Activated CD4-positive, alpha-beta T cell treated with anti-CD3 and anti-CD28 coated beads, Interleukin-2, amount 50 U/mL, for 1 hour (primary cell): Measurements from ENCODE around the gene DENND1B.

ENCODE experiments used
- DNase-seq: peaks from one replicate; pipeline ENCODE4 v3.0.0-alpha.2; 2020

DENND1B gene, protein sequence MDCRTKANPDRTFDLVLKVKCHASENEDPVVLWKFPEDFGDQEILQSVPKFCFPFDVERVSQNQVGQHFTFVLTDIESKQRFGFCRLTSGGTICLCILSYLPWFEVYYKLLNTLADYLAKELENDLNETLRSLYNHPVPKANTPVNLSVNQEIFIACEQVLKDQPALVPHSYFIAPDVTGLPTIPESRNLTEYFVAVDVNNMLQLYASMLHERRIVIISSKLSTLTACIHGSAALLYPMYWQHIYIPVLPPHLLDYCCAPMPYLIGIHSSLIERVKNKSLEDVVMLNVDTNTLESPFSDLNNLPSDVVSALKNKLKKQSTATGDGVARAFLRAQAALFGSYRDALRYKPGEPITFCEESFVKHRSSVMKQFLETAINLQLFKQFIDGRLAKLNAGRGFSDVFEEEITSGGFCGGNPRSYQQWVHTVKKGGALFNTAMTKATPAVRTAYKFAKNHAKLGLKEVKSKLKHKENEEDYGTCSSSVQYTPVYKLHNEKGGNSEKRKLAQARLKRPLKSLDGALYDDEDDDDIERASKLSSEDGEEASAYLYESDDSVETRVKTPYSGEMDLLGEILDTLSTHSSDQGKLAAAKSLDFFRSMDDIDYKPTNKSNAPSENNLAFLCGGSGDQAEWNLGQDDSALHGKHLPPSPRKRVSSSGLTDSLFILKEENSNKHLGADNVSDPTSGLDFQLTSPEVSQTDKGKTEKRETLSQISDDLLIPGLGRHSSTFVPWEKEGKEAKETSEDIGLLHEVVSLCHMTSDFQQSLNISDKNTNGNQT

DNA sequence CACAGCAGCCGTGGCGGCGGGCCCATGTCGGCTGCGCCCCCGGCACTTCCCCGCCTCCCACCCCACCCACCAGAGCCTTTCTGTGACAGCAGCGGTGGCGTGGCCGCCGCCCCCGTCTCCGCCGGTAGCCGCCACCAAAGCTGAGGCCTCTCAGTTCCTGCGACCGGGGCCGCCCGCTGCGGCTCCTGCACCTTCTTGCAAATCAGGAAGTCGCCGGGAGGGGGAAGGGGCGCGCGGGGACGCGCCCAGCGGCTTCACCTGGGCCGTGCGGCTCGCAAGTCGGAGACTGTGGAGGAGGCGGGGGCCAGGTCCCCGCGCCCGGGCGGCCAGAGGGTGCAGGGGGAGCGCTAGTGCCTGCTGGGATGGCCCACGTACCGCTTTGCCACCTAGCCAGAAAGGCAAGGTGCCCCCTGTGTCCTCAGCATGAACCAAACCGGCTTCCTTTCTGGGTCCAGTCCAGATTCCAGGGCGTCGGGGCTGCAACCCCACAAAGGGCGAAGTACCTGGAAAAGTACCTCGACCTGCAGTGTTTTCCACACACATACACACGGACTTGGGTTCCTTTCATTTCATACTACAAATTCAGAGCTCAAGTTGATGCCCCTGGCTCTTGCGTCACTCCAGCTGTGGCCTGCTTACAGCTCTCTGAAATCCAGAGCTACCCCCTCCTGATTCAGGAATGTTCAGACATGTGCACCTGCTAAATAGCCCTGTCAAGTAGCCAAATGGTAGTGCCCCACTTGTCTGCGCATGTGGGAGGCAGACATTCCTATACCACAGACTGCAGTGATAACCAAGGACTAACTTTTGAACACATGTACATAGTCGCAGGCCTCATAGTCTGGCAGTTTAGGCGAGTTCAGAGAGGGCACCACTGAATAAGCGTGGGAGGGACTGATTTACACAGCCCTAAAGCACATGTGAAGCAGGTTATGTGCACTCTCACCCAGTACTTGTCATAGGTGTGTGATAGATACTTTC lies at the start of gene DENND1B:
TSS of gene DENND1B (minus strand) at position 199 of the 981 bp plus-strand sequence. CDS start 325 bp downstream, outside the sequence.
- DNase-seq = peak; percentile 80

DNA sequence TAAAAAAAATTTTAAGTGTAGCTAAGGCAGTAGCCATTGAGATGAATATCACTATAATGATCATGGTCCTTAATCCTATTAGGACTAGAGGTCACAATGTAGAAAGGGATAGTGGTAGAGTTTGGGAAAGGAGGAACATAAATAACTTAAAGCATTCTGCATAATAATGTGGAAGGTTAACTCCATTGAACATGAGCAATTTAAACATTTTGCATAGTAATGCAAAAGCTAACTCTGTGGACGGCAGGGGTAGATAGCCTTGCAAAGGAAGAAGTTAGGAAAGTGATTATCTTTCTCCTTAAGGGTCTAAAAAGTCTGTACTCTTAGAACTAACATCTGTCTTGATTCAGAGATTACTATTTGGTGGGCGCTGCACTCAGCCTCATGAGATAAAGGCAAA lies 39.0 kb upstream of the DENND1B start:
- DNase-seq = no peak

DNA sequence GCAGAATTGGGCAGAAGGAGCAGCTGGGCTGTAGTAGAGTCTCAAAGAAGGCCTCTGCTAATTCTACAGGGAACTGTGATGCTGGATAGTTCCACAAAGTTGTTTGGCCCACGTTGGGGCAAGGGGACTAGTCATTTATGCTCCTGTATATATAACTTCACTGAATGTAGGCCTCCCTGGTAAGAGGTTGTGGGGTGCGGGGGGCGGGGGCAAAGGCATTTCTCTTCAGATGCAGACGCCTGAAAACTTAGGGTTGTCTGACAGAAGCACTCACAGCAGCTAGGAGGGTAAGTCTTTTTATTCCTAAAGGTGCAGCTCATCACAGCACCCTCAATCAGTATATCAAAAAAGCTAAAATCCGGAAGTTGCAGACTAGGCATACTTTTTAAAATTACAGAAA lies 38.5 kb upstream of the DENND1B start:
- DNase-seq = no peak

DNA sequence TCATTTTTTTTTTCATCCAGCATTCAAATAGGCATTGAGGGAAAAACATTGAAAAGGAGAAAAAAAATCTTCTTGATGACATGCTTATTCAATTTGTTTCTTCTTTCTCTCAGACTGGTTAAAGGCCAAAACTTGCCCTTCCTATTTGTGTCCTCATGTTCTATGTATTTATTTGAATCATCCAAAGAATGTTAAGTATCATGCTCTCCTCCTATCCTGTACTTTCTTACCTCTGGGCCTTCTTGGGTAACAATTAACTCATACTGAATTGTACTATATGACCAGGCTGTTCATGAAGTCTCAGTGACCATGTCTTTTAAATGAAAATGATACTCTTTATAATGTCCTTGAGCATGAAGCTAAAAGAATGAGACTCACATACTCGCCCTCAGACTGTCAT lies 36.5 kb upstream of the DENND1B start:
- no peak for DNase-seq

DNA sequence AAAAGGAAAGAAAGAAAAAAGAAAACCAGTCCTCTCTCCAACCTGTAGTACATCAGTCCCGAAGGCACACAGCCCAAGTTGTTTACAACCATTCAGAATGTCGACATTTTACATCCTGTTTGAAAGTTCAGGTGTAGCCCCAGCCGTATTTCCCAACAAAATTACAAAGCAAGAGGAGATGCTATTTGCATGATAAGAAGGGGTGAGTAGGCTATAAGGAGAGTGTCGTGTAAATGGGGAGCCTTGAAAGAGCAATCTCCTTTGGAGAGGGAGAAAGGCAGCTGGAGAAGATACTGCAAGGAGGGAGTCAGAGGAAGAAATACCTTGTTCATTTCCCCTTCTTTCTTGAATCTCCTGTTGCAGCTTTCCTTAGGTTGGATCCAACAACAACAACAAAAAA lies 35.5 kb upstream of the DENND1B start:
- no peak for DNase-seq

DNA sequence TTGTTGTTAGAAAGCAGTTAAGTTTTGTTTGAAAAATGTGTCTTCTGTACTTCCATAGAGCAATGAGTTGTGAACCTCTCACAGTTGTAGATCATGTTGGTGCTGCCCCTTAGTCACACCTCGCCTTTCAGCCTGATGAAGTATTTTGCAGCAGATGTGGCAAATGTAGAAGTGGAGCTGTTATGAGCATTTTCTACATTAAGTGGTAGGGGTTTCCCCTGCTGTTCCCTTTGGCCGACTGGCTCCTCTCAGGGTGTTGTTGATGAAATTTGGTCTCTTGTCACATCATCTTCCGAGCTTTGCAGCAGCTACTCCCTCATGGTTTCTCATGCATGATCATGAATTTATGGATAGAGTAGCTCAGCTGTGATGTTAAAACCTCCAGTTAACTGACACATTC lies 33.6 kb upstream of the DENND1B start:
- no peak for DNase-seq

DNA sequence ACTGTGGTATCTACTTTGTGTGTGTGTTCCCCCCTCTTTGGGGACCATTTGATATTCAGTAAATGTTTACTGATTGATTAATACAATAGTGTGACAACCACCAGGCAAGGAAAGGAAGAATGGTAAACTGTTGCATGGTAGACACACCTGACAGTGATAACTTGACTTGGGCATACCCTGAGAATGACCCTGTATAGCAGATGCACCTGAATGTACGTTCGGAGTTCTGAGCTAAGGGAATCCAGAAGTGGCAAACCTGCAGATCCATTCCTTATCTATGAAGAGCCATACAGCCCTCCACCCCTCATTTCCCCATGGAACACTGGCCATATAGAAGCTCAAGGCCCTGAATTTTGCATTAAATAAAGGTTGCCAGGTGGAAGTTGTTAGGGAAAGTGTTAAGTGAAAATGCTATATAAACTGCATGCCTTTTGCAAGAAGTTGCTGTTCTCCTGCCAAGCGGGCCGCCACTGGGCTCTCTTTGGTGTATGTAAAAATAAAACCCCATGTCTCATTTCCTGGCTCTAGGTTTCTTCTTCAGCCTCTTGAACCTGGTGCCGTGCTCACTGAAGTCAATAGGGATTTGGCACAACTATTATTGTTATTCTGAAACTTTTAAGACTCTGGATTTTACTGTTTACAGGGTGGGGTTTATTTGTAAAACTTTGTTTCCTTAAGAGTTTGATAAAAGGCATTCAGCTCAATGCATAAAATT lies 32.6 kb upstream of the DENND1B start:
- DNase-seq = no peak

DNA sequence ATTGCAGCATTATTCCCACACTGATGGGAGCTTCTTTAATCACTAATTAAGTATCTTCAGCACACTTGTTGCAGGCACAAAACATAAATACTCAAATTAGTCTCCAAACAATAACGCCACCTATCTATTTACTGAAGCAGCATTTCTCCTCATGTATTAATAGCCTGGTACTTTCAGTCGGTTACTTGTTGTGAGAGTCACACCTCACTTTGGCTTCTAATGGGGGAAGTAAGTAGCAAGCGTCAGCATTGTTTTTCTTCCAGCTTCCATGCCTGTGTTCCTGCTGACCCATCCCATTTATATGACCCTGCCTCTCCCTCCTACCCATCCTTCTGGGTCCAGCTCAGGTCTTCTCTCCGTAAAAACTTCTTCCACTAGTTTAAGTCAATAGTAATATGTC lies 31.9 kb upstream of the DENND1B start:
- DNase-seq = no peak

DNA sequence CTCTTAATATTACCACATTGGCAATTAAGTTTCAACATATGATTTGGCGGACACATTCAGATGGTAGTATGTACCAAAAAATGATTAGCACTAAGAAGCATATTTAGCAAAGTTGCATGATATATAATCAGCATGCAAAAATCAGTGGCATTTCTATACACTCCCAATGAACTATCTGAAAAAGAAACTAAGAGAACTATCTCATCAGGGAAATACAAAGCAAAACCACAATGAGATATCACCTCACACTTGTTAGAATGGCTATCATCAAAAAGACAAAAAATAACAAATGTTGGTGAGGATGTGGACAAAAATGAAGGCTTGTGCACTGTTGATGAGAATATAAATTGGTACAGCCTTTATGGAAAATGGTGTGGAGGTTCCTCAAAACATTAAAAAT lies 31.4 kb upstream of the DENND1B start:
- DNase-seq = no peak

DNA sequence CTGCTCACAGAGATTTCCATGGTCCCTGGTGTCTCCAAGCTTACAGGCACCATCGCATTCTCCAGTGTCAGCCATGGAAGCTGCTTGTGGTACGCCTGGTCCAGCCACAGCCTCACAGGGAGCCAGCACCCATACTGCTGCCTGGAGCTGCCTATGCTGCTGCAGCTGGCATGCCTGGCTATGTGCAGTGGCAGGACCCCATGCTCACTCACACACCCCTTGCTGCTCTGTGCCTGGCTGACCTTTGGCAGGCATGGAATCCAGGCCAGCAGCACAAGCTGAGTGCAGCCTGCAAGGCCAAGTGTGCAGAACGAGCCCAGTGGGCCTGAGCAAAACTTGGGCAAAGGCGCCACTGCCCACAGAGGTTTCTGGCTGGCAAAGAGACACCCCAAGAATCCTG lies 26.4 kb upstream of the DENND1B start:
- DNase-seq = no peak

DNA sequence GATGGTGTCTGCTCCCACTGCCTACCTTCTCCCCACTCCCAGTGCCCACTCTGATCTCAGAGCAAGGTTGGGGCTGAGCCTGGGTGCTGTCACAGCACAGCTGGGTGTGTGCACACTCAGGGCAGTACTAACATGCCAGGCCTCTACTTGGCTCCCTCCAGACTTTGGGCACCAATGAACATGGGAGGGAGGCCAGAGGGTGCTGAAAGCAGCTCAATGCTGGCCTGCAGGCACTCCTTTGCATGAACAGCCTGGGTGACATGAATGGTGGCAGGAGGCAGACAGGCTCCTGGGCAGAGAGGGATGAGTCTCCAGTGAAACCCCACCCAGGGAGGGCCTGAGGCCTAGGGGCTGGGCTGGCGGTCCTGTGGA lies 25.8 kb upstream of the DENND1B start:
- no peak for DNase-seq

DNA sequence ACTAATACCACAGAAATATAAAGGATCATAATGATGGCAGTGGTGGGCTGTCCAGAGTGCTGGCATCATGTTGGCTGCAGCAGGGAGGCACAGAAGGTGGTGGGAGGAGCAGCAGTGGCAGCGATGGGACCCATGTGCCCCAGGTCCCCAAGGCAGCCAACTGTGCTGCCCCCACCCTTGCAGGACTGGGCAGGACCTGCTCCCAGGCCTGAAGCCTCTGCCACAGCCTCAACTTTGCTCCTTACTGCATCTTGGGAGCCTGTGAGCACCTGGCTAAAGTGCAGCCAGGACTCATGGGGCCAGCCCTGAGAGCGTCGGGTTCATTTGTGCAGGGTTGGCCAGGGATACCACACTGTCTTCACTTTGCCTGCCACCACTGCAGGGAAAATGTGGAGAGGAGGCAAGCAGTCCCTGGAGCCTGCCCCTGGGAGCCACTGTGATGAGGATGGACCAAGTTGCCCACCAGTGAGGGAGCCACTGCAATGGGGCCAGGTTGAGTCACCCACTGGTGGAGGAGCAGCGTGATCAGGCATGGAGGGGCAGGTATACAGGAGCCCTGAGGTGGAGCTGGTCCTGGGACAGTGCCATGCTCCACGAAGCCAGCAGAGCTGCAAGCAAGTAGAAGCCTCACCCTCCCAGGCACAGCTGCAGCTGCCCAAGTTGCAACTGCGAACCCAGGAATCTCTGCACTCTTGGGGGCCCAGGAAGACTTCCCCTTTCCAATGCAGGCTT lies 25.3 kb upstream of the DENND1B start:
- no peak for DNase-seq

DNA sequence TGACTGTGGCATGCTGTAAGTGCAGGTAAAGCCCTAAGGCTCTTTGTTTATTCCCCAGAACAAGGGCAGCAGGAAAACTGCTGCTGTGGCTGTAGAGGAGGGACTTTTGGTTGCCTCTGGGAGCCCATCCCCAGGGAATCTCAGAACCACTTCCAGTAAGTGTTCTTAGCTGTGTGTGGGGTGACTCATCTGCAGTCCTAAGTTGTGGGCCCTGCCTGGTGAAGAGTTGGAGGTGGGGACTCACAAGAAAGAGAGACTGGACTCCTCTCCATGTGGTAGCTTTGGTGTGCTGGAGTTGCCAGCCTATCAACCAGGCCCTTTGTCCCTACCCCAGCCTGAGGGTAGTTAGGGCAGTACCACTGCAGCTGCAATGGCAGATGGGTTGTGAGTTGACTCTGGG lies 24.0 kb upstream of the DENND1B start:
- DNase-seq = no peak

DNA sequence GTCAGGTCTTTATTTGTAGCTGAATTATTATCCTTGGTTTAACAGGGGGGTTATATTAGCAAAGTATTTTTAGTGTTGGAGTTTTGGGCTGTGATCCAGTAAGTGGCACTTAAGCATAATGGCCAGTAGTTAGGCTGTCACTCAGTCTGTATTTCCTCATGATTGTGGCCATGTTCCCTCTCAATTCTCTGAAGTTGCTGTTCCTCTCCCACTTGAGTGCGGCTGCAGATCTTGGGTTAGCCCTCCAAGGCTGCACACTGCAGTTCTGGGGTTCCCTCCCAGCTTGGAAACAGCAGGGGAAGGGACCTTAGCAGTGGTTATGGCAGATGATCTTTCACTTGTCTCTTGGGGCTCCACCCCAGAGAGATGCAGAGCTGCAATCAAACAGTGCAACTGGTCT lies 23.2 kb upstream of the DENND1B start:
- no peak for DNase-seq

DNA sequence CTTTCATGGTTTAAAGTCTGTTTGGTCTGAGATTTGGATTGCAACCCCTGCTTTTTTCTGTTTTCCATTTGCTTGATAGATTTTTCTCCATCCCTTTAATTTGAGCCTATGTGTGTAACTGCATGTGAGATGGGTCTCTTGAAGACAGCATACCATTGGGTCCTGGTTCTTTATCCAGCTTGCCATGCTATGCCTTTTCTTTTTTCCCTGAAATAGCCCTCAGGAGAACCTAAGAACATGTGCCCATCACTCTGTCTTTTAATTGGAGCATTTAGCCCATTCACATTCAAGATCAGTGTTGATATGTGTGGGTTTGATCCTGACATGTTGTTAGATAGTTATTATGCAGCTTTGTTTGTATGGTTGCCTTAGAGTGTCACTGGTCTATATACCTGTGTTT lies 21.7 kb upstream of the DENND1B start:
- DNase-seq = no peak

DNA sequence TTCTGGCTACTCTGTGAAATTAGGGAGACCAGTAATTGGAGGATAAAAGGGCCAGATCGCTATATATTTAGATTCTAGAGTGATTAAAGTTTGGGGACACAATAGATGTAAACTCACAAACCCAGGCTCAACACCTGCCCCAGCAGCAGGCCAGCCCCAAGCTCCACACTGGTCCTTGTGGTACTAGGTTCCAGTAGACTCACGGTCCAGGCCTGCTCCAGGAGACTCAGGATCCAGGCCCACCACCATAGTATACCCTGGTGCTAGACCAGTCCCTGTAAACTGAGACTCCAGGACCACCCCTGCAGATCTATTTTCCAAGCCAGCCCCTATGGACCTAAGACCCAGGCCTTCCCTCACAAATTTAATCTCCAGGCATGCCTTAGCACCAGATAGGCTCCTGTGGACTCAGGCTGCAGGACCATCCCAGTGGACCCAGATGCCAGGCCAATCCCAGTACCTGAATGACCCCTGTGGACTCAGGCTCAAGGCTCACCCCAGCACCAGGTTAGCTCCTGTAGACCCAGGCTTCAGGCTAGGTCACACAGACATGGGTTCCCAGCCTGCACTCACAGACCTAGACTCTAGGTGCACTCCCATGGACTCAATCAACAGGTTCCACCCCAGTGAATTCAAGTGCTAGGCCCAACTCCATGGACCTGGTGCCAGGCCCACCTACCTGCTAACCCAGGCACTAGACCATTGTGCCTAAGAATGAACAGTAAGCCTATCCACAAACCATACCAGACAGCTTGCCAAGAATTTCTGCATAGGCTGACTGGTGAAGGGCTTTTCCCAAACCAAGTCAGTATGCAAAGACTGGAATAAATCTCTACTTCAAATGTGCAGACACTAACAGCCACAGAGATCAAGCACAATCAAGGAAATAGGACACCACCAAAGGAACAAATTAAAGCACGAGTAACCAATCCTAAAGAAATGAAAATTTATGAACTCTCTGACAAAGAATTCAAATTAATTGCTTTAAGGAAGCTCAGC lies 13.8 kb upstream of the DENND1B start:
- no peak for DNase-seq

DNA sequence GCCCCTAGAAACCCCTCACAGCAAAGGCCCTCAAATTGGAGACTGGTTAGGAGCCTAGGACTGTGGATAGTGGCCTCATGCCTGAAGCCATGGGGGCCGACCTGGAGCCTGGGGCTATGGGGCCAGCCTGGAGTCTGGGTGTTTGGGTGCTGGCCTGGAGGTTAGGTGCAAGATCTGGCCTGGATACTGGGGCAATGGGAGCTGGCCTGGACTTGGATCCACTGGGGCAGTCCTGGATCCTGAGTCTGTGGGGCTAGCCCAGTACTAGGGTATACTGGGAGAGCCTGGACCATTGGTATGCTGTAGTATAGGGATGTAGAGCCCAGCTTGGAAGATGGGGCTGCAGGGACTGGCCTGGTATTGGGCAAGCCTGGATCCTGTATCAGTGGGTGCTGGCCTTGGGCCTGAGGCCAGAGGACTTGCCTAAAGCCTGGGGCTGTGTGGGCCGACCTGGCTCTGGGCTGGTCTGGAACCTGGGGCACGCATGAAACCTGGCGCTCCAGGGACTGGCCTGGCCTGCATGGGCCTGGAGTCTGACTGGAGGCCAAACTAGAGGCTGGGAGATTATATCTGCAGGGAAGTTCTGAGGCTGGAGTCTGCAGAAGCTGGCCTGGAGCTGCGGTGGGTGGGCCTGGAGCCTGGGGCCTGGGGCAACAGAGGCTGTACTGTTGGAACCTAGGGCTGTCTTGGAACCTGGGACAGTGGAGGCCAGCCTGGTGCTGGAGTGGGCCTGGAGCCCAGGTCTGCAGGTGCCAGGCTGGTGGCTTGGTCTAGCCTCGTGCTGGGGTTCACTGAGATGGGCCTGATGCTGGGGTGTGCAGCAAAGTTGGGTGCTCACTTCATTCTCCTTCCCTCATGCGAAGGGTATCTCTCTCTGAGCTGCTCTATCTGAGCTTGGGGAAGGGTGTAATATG lies 12.6 kb upstream of the DENND1B start:
- DNase-seq = no peak

DNA sequence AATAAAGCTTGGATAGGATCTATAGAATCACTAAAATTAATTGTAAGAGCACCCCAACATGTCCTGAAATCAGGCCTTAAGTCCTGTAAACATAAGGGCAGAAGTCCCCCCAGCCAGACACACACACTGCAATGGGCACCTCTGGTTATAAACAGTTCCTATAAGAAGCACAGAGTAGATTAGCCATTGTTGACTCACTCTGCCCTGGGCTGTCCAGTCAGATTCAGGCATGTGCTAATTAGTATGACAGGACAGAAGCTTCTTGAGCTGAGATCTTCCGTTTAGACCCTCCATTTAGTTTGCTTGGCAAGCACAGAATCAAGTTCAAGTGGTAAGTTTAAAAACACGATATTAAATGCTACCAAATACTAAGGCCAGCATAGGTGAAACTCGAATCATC lies 11.8 kb upstream of the DENND1B start:
- DNase-seq = no peak

DNA sequence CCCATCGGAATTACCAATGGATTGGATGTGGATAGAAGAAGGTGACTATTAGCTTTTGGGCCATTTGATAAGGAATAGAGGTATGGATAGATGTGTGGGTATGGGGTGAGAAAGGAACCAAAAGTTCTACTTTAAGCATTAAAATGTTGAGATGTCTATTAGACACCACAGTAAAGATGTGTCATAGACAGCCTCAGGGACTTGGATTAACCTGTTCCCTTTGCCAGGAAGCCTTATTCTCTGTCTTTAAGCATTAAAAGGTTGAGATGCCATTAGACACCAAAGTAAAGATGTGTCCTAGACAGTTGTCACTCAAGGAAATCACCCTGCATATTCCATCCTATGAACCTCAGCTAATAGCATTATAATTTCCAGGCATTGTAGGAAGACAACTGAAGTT lies 11.0 kb upstream of the DENND1B start:
- DNase-seq = no peak
